ENCODE results near the gene VIP.

VIP gene

DNA sequence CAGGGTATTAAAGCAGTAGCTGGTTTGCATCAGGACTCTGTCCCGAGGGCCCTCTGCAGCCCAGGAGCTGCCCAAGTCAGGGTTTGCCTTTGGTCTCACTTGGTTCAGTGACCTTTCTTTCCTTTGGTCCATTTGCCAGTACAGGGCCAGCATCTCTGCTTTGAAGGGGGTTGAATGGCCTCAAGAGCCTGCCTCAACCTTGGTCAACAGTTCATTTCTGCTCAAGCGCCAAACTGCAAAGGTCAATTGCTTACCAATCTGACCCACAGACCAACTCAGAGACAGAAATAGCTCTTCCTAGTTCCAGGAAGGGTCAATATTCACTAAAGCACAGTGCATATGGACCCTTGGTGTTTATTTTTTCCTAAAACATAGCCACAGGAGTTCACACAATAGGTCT, 19.4 kb downstream of the VIP start:
- DNase-seq (ENCODE audit: insufficient read length, low spot score) (no peak), FAIRE-seq (no peak)
- no peak for TF ChIP-seq POLR2A (IDR thresholded peaks at IDR 0.05; ENCODE audit: low read depth, low read length)
- TF ChIP-seq POLR2AphosphoS5 (IDR thresholded peaks at IDR 0.05; ENCODE audit: low read depth, low read length) = no peak
- no peak for TF ChIP-seq PAX5 (IDR thresholded peaks at IDR 0.05; ENCODE audit: insufficient read depth, low read length, severe bottlenecking)
- TF ChIP-seq POU2F2 (IDR thresholded peaks at IDR 0.05; ENCODE audit: low read depth, low read length) = no peak
- no peak for TF ChIP-seq TAF1 (IDR thresholded peaks at IDR 0.05; ENCODE audit: low read depth, low read length)
- no peak for TF ChIP-seq SPI1 (IDR thresholded peaks at IDR 0.05; ENCODE audit: low read depth, low read length)

DNA sequence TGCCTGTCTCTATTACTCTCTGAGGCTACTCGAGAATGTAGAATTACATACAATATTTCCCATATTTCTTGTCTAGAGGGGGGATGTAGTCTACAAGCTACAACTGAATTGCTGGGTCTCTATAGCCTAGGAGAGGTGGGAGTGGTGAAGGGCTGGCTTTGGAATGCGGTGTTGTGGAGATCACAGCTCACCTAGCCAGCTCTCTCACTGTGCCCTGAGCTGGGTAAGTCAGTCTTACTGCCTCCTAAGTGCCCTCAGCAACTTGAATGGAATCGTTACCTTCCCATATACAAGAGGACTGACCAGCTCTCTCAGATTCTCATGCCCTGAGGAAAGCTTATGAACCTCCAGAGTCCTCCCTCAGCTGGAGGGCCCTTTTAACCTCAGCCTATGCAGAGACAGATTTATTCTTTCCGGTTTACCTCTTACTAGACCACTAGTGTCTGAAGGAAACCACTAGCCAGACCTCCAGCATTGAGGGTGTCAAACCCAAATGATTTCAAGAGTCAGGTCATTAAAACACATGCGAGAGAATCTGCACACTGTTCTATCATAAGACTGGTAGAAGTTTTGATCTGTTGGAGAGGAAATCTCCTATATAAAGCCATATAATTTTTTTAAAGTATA, 20.6 kb downstream of the VIP start:
- TF ChIP-seq TAF1 (IDR thresholded peaks at IDR 0.05; ENCODE audit: low read depth, low read length) = no peak
- TF ChIP-seq POLR2A (IDR thresholded peaks at IDR 0.05; ENCODE audit: low read depth, low read length) = no peak
- DNase-seq (ENCODE audit: insufficient read length, low spot score) = no peak
- FAIRE-seq = no peak

DNA sequence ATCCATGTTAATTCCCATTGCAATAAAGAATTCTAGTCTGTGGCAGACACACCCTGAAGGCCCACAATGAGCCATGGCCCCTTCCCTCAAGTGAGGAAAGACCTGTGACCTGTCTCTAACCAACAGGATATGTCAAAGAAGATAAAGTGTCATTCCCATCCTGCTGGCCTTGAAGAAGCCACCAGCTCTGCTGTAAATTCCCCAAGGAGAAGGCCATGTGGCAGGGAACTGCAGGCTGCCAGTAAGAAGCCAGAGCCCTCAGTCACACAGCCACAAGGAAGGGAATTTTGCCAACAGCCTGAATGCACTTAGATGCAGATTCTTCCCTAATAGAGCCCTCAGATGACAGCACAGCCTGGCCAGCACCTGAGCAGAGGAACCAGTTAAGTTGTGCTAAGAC, 24.8 kb downstream of the VIP start:
- DNase-seq (ENCODE audit: insufficient read length, low spot score) = no peak
- FAIRE-seq = no peak
- TF ChIP-seq POLR2AphosphoS5 (IDR thresholded peaks at IDR 0.05; ENCODE audit: low read depth, low read length) (no peak), TAF1 (IDR thresholded peaks at IDR 0.05; ENCODE audit: low read depth, low read length) (no peak), POLR2A (IDR thresholded peaks at IDR 0.05; ENCODE audit: low read depth, low read length) (no peak), SPI1 (IDR thresholded peaks at IDR 0.05; ENCODE audit: low read depth, low read length) (no peak), PAX5 (IDR thresholded peaks at IDR 0.05; ENCODE audit: insufficient read depth, low read length, severe bottlenecking) (no peak), POU2F2 (IDR thresholded peaks at IDR 0.05; ENCODE audit: low read depth, low read length) (no peak)

DNA sequence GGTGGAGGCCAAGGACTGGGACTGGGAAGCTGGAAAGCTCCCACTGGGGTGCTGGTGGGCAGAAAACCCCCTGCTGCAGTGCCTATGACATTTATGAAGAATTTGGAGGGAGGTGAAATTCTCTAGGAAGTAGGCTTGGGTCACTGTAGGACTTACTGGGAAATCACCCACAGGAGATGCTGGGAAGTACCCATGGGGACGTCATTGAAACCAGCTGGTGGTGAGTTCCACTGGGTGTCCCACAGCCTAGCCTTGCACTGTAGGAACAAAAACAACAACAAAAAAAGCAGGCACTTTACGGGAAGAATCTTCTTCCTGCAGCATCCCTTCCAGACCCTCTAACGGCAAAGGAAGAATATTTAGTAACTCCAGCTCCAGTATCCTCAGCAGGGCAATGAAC, 26.2 kb downstream of the VIP start:
- DNase-seq (ENCODE audit: insufficient read length, low spot score) = no peak
- TF ChIP-seq PAX5 (IDR thresholded peaks at IDR 0.05; ENCODE audit: insufficient read depth, low read length, severe bottlenecking) (no peak), TAF1 (IDR thresholded peaks at IDR 0.05; ENCODE audit: low read depth, low read length) (no peak), POLR2A (IDR thresholded peaks at IDR 0.05; ENCODE audit: low read depth, low read length) (no peak), POLR2AphosphoS5 (IDR thresholded peaks at IDR 0.05; ENCODE audit: low read depth, low read length) (no peak), POU2F2 (IDR thresholded peaks at IDR 0.05; ENCODE audit: low read depth, low read length) (no peak), SPI1 (IDR thresholded peaks at IDR 0.05; ENCODE audit: low read depth, low read length) (no peak)
- FAIRE-seq = no peak

DNA sequence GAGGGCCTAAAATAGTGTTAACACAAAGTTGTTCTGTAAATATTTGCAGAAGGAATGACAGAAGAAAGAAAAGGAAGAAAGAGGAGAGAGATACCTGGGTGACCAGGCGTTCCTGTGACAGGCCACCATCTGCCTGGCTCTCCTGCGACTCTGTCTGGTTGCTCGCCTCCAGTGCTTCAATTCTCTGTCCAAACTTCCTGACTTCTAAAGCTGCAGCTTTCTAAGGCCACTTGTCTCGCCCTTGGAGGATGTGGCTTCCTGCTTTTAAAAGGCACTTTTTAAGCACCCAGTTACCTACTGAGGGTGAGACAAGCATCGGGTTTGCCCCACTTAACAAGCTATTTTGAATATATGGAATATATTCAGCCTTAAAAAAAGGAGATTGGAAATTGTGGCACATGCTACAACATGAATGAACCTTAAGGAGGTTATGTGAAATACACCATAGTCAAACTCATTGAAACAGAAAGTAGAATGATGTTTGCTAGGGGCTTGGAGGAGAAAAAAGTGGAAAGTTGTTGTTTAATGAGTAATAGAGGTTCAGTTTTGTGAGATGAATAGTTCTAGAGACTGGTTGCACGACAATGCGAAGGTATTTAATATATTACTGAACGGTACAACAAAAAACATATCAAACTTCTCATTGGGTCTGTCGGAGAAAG, 32.8 kb downstream of the VIP start:
- DNase-seq (ENCODE audit: insufficient read length, low spot score) = no peak
- FAIRE-seq = no peak
- no peak for TF ChIP-seq POLR2AphosphoS5 (IDR thresholded peaks at IDR 0.05; ENCODE audit: low read depth, low read length)
- TF ChIP-seq POLR2A (IDR thresholded peaks at IDR 0.05; ENCODE audit: low read depth, low read length) = no peak
- TF ChIP-seq POU2F2 (IDR thresholded peaks at IDR 0.05; ENCODE audit: low read depth, low read length) = no peak
- no peak for TF ChIP-seq TAF1 (IDR thresholded peaks at IDR 0.05; ENCODE audit: low read depth, low read length)
- no peak for TF ChIP-seq PAX5 (IDR thresholded peaks at IDR 0.05; ENCODE audit: insufficient read depth, low read length, severe bottlenecking)
- no peak for TF ChIP-seq SPI1 (IDR thresholded peaks at IDR 0.05; ENCODE audit: low read depth, low read length)

DNA sequence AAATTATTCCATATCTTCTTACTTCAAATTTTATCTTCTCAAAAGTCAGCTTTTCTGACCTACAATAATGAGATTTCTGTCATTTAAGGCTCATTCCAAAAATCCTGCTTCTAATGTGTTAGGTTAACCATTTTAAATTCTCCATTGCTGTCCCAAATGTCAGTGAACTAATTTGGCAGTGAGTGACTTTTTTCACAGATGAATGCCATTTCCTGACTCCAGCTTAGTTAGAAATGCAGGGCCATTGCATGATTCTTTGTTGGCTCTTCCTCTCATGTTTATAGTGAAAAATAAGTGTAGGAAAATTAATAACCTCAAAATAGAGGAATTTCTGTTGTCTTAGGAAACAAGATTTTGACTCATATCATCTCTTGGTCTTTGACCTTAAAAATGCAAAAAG, 44.1 kb downstream of the VIP start:
- DNase-seq (ENCODE audit: insufficient read length, low spot score) (no peak), FAIRE-seq (no peak)
- TF ChIP-seq TAF1 (IDR thresholded peaks at IDR 0.05; ENCODE audit: low read depth, low read length) (no peak), POLR2A (IDR thresholded peaks at IDR 0.05; ENCODE audit: low read depth, low read length) (no peak), PAX5 (IDR thresholded peaks at IDR 0.05; ENCODE audit: insufficient read depth, low read length, severe bottlenecking) (no peak), SPI1 (IDR thresholded peaks at IDR 0.05; ENCODE audit: low read depth, low read length) (no peak), POLR2AphosphoS5 (IDR thresholded peaks at IDR 0.05; ENCODE audit: low read depth, low read length) (no peak), POU2F2 (IDR thresholded peaks at IDR 0.05; ENCODE audit: low read depth, low read length) (no peak)

DNA sequence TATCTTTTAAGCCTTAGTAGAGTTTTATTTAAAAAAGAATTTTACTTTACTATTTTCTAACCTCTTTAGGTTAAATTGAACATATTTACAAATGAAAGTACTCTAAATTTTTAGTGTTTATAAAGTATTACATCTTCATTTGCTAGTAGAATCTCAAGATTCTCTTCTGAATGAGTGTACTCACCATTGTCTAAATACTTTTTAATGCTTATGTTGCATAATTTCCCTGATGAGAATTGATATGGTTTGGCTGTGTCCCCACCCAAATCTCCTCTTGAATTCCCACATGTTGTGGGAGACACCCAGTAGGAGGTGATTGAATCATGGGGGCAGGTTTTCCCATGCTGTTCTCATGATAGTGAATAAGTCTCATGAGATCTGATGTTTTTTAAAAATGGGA, 53.6 kb downstream of the VIP start:
- TF ChIP-seq POU2F2 (IDR thresholded peaks at IDR 0.05; ENCODE audit: low read depth, low read length) = no peak
- TF ChIP-seq POLR2A (IDR thresholded peaks at IDR 0.05; ENCODE audit: low read depth, low read length) = no peak
- TF ChIP-seq POLR2AphosphoS5 (IDR thresholded peaks at IDR 0.05; ENCODE audit: low read depth, low read length) = no peak
- TF ChIP-seq SPI1 (IDR thresholded peaks at IDR 0.05; ENCODE audit: low read depth, low read length) = no peak
- TF ChIP-seq TAF1 (IDR thresholded peaks at IDR 0.05; ENCODE audit: low read depth, low read length) = no peak
- TF ChIP-seq PAX5 (IDR thresholded peaks at IDR 0.05; ENCODE audit: insufficient read depth, low read length, severe bottlenecking) = no peak
- DNase-seq (ENCODE audit: insufficient read length, low spot score) = no peak
- FAIRE-seq = no peak
